Stomach smooth muscle (tissue), 2 donors: ENCODE data around the gene LIPC.

Experiments
- H3K27ac ChIP-seq: one replicate; pipeline ENCODE4 v1.7.0; 2013; ENCODE audit warnings: mild to moderate bottlenecking, low read length, inconsistent platforms
- H3K27me3 ChIP-seq, 2 donors: one replicate each; pipeline ENCODE4 v1.7.0; 2013; ENCODE audit warnings: low read length in 2 of 2; ENCODE audit not compliant: insufficient read depth in 2 of 2, control insufficient read depth in 1 of 2
- H3K36me3 ChIP-seq, 2 donors: one replicate each; pipeline ENCODE4 v1.7.0; 2013; ENCODE audit warnings: low read length in 2 of 2; ENCODE audit not compliant: control insufficient read depth in 2 of 2, insufficient read depth in 2 of 2
- H3K4me1 ChIP-seq: one replicate; pipeline ENCODE4 v1.7.0; 2013; ENCODE audit warnings: low read length; ENCODE audit not compliant: control insufficient read depth, insufficient read depth
- H3K4me3 ChIP-seq, 2 donors: one replicate each; pipeline ENCODE4 v1.7.0; 2013; ENCODE audit warnings: low read length in 2 of 2
- H3K9ac ChIP-seq, 2 donors: one replicate each; pipeline ENCODE4 v1.7.0; 2013; ENCODE audit warnings: low read length in 2 of 2, mild to moderate bottlenecking in 1 of 2
- H3K9me3 ChIP-seq, 2 donors: one replicate each; pipeline ENCODE4 v1.7.0; 2013; ENCODE audit warnings: low read length in 2 of 2; ENCODE audit not compliant: control insufficient read depth in 2 of 2
- donor health status: healthy.
- donor health status: Pancreatic carcinoma.

LIPC gene

DNA sequence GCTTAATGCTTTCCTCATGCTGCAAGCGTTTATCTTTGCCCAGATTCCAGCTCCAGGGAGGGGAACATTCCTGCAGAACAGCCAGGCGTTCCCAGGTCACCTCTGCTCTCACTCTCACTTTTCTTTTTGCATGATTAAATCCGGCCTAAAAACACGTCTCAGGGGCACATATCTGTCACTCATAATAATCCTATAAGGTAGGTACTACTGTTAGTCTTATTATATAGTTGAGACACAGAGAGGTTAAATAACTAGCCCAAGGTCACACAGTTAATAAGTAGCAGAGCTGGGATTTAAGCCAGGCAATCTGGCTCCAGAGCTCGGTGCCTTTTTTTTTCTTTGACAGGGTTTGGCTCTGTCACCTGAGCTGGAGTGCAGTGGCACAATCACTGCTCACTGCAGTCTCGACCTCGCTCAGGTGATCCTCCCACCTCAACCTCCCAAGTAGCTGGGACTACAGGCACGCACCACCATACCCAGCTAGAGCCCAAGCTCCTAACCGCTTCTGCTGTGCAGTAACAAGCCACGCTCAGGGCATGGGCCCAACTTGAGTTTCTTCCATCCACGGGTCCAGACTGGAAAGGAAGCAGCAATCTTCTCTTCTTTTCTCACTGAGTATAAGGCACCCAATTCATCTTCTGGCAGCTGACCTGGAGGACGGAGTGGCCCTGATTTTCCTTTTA is 96.5 kb downstream of the LIPC start:
- Histone ChIP-seq H3K9ac (no peak overlapping the region), H3K4me1 (peaks cover 5% of the 10 kb centered on the region), H3K36me3 (no peaks in the 10 kb centered on the region), H3K4me3 (no peak overlapping the region), H3K27me3 (no peaks in the 10 kb centered on the region), H3K9me3 (no peaks in the 10 kb centered on the region), H3K27ac (no peak overlapping the region)

DNA sequence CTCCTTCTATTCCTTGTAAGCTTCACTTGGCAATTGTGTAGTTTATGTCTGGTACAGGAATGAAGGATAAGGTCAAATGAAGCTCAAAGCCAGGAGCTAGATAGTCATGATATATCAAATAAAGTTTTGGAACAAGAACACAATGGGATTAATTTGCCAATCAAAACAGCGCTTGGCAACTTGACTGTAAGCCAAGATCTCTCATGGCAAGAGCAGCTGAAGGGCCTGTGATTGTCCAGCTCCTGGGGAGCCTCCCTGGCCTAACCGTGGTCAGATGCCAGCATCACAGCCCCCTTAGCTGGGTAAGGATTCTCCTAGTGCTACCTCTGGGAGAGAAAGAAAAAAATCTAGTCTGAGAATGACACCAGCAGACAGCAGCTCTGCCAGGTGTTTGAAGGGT is 97.2 kb downstream of the LIPC start:
- Histone ChIP-seq H3K9me3 (no peaks in the 10 kb centered on the region), H3K27me3 (no peaks in the 10 kb centered on the region), H3K36me3 (no peaks in the 10 kb centered on the region), H3K4me3 (no peak overlapping the region), H3K27ac (no peak overlapping the region), H3K9ac (no peak overlapping the region), H3K4me1 (peaks cover 5% of the 10 kb centered on the region)

DNA sequence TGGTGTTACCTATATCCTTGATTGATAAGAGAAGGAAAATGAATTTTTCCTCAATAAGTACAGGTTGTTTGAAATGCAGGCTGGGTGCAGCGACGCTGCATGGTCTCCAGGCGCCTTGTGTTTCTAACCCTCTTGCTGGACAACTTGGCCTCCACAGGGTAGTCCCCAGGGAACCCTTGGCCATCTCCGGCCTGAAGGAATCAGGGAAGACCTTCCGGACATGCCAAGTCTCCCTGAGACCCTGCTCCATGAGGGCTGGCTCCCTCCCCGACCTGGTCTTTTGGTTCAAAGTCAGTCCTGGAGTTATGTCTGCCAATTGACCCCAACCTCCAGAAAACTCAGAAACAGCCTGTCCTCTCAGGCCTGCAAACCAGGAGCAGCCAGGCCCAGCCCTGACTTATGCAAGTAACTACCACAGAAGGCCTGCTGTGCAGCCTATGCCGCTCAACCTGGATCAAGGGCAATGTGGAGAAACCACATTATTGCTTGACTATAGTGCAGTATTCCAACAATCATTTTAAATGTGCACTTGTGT is 98.3 kb downstream of the LIPC start:
- H3K9me3 ChIP-seq = no peaks in the 10 kb centered on the region
- H3K36me3 ChIP-seq = no peaks in the 10 kb centered on the region
- H3K4me1 ChIP-seq = peaks cover 5% of the 10 kb centered on the region
- no peak overlapping the region for H3K9ac ChIP-seq
- no peak overlapping the region for H3K27ac ChIP-seq
- no peak overlapping the region for H3K4me3 ChIP-seq
- no peaks in the 10 kb centered on the region for H3K27me3 ChIP-seq

DNA sequence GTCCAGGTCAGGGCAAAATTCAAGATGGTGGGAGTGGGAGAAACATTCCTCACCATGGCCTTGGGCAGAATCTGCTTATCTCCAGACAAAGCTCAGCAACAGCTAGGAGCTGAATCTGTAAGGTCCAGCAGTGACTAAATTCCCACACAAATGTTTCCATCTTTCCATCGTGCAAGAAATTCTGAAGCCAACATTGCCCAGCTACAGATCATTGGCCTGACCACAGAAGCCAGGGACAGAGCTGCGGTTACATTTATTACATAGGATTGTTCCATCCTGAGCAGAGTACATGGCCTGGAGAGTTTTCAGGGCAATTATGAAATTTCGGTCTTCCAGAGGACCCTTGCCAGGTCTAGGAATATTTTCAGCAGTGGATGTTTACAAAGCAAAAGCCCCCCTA is 100.3 kb downstream of the LIPC start:
- Histone ChIP-seq H3K27ac (no peak overlapping the region), H3K4me3 (no peak overlapping the region)

DNA sequence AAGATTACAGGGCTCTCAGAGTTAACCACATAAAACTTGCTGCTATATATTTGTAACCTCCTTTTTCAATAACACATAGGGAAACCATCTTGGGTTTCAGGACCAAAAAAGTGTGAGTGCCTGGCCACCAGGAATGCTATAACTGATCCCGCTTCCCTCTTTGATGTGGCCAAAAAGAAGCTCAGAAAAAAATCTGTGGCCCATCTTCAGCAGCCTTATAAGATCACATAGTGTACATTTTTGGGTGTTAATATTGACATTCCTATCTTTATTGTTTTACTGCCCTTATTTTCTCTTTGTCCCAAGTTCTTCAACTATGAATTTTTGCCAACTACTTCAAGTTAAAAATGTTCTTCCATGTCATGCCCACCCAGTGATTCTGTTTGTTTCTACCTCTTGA is 102.8 kb downstream of the LIPC start:
- Histone ChIP-seq H3K9me3 (peaks cover 0 to 4% of the 10 kb centered on the region in 2 donors), H3K27me3 (no peaks in the 10 kb centered on the region), H3K27ac (no peak overlapping the region)

More for the DNA sequence above, 100.3 kb downstream of the LIPC start:
- peaks cover 5% of the 10 kb centered on the region for H3K4me1 ChIP-seq
- H3K27me3 ChIP-seq = no peaks in the 10 kb centered on the region
- no peak overlapping the region for H3K9ac ChIP-seq
- H3K36me3 ChIP-seq = no peaks in the 10 kb centered on the region
- H3K9me3 ChIP-seq = no peaks in the 10 kb centered on the region

DNA sequence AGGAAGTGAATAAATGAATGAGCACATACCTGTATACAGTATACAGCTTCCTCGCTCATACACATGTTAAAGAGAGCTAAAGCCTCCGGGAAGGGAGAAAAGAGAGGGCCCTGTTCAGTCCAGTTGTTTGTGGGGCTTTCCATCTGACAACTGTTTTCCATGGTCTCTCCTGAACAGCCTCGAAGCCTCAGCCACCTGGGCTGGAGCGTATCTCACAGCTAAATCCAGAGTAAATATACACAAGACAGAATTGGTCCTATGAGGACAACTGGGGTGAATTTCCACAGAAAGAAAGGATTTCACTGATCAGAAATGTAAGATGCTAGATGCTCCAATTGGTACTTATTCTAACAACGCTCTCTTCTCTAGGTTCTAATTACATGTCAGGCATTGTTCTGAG is 103.5 kb downstream of the LIPC start:
- H3K36me3 ChIP-seq = no peaks in the 10 kb centered on the region
- no peaks in the 10 kb centered on the region for H3K4me1 ChIP-seq
- H3K9me3 ChIP-seq = peaks cover 0 to 4% of the 10 kb centered on the region in 2 donors
- H3K27me3 ChIP-seq = no peaks in the 10 kb centered on the region
- no peak overlapping the region for H3K9ac ChIP-seq
- no peak overlapping the region for H3K27ac ChIP-seq
- no peak overlapping the region for H3K4me3 ChIP-seq

More for the DNA sequence above, 102.8 kb downstream of the LIPC start:
- H3K36me3 ChIP-seq = no peaks in the 10 kb centered on the region
- H3K9ac ChIP-seq = no peak overlapping the region
- H3K4me3 ChIP-seq = no peak overlapping the region
- no peaks in the 10 kb centered on the region for H3K4me1 ChIP-seq

DNA sequence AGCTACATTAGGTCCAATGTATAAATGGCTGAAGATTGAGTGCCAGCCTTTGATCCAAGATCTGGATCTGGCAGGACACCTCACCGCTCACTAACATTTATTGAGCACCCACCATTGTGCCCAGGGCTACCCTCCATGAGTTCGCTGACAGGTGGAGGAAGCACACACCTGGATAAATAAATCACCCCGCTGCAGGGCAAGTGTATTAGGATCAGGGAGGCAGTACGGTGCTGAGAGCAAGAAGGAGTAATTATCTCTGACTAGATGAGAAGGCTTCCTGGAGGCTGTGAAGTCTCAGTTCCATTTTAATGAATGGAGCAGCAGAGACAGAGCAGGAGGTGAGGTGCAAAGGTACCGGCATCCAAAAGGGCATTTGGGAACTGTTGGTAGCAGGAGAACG is 104.1 kb downstream of the LIPC start:
- no peak overlapping the region for H3K4me3 ChIP-seq
- H3K27me3 ChIP-seq = no peaks in the 10 kb centered on the region
- no peaks in the 10 kb centered on the region for H3K36me3 ChIP-seq
- H3K9me3 ChIP-seq = peaks cover 0 to 4% of the 10 kb centered on the region in 2 donors
- no peak overlapping the region for H3K27ac ChIP-seq
- H3K4me1 ChIP-seq = no peaks in the 10 kb centered on the region
- H3K9ac ChIP-seq = no peak overlapping the region

DNA sequence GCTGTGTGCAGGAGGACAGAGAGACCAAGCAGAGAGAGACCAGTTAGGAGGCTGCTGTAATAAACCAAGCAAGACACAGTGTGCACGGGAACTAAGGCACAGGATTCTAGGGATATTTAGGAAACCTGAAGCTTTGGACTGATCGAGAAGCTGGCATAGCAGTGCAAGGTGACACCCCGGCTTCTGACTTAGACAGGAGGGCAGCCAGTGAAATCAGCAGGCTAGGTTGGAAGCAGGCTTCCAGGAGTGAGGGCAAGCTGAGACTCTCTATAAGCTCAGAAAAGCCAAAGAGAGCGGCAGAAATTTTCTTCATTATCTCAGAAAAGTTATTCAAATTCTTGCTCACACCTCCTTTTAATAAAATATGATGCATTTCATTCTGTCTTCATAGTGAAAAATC is 104.6 kb downstream of the LIPC start:
- Histone ChIP-seq H3K9ac (no peak overlapping the region), H3K27me3 (no peaks in the 10 kb centered on the region), H3K9me3 (peaks cover 0 to 4% of the 10 kb centered on the region in 2 donors), H3K36me3 (no peaks in the 10 kb centered on the region), H3K4me3 (no peak overlapping the region), H3K4me1 (no peaks in the 10 kb centered on the region), H3K27ac (no peak overlapping the region)

DNA sequence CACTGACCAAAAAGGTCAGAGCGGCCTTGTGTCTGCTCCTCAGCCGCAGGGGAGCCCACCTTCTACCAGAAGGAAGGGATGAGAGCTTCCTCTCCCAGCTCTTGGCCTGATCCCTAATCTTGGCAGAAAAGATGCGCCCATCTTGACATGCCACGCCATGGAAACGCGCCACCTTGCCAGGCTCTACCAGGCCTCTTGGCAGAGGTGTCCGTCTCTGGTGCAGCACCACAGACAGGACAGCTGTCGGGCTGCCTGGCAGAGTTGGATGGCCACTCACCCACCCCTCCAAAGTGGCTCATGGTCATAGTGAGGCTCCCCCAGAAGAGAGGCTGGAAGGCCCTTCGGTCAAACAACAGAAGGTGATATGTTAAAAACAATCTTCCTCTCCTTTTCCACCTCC is 105.2 kb downstream of the LIPC start:
- Histone ChIP-seq H3K9ac (no peak overlapping the region), H3K36me3 (no peaks in the 10 kb centered on the region), H3K9me3 (peaks cover 0 to 4% of the 10 kb centered on the region in 2 donors), H3K4me3 (no peak overlapping the region), H3K4me1 (no peaks in the 10 kb centered on the region), H3K27me3 (no peaks in the 10 kb centered on the region), H3K27ac (no peak overlapping the region)

DNA sequence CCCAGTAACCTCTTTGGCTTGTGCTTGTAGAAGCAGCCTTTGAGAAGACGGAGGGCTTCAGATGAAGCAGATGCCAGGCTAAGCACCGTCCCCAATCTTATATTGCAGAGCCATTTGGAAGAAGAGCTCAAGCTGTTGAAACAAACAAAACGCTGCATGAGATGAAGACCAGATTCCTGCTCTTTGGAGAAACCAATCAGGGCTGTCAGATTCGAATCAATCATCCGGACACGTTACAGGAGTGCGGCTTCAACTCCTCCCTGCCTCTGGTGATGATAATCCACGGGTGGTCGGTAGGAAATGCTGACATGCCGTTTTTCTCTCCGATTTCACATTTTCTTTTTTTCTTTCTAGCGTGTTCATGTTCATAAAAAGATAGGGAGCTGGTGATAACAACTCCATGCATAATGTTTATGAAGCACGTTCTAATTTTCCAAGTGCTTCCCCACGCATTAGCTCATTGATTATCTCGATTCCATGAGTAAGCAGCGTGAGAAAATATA is 106.5 kb downstream of the LIPC start:
- H3K9ac ChIP-seq = no peak overlapping the region
- H3K9me3 ChIP-seq = peaks cover 0 to 4% of the 10 kb centered on the region in 2 donors
- no peak overlapping the region for H3K4me3 ChIP-seq
- H3K27me3 ChIP-seq = no peaks in the 10 kb centered on the region
- no peaks in the 10 kb centered on the region for H3K36me3 ChIP-seq
- H3K27ac ChIP-seq = no peak overlapping the region
- H3K4me1 ChIP-seq = no peaks in the 10 kb centered on the region

DNA sequence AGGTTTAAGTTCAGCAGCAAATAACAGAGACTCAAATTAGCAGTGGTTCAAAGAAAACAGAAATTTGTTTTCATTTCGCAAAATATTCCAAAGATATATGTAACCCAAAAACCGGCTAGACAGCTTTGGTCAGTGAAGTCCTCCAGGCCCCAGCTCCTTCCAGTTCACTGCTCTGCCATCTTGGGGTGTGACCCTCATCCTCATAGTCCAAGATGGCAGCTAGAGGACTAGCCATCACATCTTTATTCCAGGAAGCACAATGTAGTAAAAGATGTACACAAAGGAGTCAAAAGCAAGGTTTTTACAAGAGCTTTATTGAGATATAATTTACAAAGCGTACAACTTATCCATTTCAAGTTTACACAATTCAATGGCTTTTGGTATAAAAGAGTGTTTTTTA is 107.1 kb downstream of the LIPC start:
- Histone ChIP-seq H3K4me1 (no peaks in the 10 kb centered on the region), H3K4me3 (no peak overlapping the region), H3K9me3 (peaks cover 0 to 4% of the 10 kb centered on the region in 2 donors), H3K36me3 (no peaks in the 10 kb centered on the region), H3K27me3 (no peaks in the 10 kb centered on the region), H3K9ac (no peak overlapping the region), H3K27ac (no peak overlapping the region)
